ENCODE results near the gene BEAN1. TPM values are rescaled to one million over a fixed set of nuclear protein-coding genes. Genes with fewer than 3 reads are reported as not detected.

The BEAN1 gene
- total RNA-seq, 1 donor = under 0.01 TPM

DNA sequence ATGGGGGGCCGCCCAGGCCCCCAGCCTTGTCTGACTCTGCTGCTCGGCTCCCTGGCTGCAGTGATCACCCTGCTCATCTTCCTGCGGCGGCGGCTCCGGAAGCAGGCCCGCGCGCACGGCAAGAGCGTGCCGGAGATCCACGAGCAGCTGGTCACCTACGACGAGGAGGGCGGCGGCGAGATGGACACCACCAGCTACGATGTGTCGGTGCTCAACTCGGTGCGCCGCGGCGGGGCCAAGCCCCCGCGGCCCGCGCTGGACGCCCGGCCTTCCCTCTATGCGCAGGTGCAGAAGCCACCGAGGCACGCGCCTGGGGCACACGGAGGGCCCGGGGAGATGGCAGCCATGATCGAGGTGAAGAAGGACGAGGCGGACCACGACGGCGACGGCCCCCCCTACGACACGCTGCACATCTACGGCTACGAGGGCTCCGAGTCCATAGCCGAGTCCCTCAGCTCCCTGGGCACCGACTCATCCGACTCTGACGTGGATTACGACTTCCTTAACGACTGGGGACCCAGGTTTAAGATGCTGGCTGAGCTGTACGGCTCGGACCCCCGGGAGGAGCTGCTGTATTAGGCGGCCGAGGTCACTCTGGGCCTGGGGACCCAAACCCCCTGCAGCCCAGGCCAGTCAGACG, 24.4 kb upstream of the BEAN1 start:
- no peak overlapping the region for H3K4me3 ChIP-seq (ENCODE audit: low read depth, low read length)
- DNase-seq (ENCODE audit: low read depth) = no peak
- TF ChIP-seq, protein P1, sequence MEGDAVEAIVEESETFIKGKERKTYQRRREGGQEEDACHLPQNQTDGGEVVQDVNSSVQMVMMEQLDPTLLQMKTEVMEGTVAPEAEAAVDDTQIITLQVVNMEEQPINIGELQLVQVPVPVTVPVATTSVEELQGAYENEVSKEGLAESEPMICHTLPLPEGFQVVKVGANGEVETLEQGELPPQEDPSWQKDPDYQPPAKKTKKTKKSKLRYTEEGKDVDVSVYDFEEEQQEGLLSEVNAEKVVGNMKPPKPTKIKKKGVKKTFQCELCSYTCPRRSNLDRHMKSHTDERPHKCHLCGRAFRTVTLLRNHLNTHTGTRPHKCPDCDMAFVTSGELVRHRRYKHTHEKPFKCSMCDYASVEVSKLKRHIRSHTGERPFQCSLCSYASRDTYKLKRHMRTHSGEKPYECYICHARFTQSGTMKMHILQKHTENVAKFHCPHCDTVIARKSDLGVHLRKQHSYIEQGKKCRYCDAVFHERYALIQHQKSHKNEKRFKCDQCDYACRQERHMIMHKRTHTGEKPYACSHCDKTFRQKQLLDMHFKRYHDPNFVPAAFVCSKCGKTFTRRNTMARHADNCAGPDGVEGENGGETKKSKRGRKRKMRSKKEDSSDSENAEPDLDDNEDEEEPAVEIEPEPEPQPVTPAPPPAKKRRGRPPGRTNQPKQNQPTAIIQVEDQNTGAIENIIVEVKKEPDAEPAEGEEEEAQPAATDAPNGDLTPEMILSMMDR (IDR thresholded peaks at IDR 0.05; ENCODE audit: insufficient read depth, low read depth, low read length) = no peak

DNA sequence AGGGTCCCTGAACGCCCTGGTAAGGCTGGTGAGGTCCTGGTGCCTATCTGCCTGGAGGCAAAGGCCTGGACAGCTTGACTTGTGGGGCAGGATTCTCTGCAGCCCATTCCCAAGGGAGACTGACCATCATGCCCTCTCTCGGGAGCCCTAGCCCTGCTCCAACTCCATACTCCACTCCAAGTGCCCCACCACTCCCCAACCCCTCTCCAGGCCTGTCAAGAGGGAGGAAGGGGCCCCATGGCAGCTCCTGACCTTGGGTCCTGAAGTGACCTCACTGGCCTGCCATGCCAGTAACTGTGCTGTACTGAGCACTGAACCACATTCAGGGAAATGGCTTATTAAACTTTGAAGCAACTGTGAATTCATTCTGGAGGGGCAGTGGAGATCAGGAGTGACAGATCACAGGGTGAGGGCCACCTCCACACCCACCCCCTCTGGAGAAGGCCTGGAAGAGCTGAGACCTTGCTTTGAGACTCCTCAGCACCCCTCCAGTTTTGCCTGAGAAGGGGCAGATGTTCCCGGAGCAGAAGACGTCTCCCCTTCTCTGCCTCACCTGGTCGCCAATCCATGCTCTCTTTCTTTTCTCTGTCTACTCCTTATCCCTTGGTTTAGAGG, 23.5 kb upstream of the BEAN1 start:
- TF ChIP-seq, protein P1 (IDR thresholded peaks at IDR 0.05; ENCODE audit: insufficient read depth, low read depth, low read length) = no peak
- no peak overlapping the region for H3K4me3 ChIP-seq (ENCODE audit: low read depth, low read length)
- no peak for DNase-seq (ENCODE audit: low read depth)

DNA sequence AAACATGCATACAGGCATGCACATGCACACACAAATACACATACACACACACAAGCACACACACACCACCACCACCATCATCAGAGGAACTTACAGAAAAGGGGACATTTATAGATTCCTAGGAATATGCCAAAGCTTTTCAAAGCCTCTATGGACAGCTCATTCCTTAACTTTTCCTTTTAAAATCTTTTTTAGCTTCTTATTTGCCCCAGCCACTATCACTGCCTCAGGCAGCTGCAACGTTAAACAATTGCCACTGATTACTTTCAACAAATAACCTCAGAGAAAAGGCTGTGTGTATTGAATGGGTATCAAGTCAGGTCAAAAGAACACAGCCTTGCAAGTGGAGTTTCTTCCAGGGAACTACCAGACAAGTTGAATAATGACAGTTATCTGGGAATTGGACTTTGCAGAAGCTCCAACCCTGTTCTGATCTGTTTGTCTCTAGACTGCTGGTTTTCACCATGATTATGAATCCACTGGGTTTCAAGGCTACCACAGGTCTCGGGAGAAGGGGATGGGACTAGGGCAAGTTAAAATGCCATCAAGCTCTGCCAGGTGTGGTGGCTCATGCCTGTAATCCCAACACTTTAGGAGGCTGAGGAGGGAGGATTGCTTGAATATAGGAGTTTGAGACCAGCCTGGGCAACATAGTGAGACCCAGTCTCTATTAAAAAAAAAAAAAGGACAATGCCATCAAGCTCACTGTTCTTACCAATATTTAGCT, 21.9 kb upstream of the BEAN1 start:
- TF ChIP-seq, protein P1 (IDR thresholded peaks at IDR 0.05; ENCODE audit: insufficient read depth, low read depth, low read length) = no peak
- no peak for DNase-seq (ENCODE audit: low read depth)
- no peak overlapping the region for H3K4me3 ChIP-seq (ENCODE audit: low read depth, low read length)

DNA sequence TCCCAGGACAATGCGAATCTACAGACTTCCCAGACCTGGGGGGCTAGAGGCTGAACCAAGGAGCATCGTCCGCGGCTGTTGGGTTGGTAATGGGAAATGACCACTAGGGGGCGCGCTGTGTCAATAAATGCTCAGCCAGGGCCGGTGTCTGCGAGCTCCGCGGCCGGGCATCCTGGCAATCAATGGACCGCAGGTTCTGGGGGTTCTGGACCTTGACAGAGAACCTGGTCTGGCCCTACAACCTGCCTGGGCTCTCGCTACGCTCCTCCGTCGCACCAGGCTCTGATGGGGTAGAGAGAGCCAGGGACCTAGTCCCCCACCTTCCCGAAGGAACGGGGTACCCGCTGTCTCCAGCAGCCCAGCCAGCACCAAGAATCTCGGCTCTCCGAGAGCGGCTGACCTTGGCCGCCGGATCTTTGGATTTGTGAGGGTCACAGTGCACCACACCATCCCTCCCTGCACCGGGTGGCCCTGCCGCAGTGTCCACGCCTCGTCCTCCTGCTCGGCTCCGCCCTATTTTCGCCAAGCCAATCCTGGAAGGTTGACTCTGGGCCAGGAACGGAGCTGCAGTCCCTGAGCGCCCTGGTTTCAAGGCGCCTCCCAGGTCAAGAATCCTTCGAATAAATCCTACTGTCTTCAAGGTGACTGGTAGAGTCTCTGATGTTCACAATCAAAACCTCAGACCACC, 20.4 kb upstream of the BEAN1 start:
- DNase-seq (ENCODE audit: low read depth) = peak; percentile 66
- peak overlapping the region; percentile 74 for H3K4me3 ChIP-seq (ENCODE audit: low read depth, low read length)
- TF ChIP-seq, protein P1 (IDR thresholded peaks at IDR 0.05; ENCODE audit: insufficient read depth, low read depth, low read length) = peak; percentile 78

DNA sequence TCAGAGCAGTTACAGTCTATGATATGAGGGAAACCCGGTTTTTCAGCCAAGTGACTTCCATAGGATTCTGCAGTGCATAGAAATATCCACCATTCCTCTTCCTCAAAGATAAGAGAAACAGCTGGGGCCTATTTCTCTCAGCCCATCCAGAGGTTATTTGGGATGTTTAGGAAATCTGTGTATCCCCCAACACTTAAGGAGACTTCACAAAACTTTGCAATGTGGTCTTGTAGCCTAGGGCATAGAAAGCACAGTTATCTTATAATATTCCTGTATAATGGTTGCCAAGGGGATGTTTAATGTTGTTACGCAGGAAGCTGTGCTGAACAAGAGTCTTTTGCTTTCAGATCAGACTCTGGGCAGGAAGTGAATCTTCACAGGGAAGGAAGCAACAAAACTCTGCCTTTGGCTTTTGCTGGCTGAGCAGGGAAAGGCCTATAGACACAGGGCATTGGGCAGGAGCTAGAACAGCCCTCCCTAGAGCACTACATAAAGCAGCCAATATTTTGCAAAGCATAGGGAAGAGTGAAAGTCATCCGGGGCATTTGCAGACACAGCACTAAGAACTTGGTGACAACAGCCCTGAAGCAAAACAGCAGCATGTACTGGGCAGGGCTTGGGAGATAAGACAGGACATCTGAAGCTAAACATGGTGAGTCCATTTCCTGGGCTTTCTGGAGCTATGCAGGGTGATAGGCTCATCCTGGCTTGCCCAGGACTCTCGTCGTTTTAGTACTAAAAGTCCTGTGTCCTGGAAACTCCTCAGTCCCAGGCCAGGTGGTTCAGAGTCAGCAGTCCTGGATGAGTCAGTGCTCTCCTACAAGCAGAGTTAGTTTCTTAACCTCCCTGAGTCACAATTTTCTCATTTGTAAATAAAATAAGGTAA, 18.7 kb upstream of the BEAN1 start:
- TF ChIP-seq, protein P1 (IDR thresholded peaks at IDR 0.05; ENCODE audit: insufficient read depth, low read depth, low read length) = no peak
- H3K4me3 ChIP-seq (ENCODE audit: low read depth, low read length) = peak overlapping the region; percentile 29
- peak; percentile 89 for DNase-seq (ENCODE audit: low read depth)

DNA sequence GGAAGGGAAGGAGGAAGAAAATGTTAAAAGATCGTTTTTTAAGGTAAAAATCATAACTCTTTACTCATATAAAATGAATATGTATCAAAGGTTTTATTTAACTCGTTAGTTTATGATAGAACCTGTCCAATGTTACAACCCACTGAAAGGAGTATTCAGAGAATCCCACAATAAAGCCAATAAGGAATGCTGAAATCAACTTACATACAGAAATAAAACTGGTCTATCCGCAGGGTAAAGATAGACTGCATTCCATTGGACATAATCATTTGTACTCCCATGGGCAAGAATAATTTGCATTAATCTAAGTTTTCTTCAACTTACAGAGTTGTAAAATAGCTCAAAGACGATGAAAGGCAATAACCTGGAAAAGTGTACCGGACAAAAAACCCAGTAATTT, 17.9 kb upstream of the BEAN1 start:
- peak; percentile 60 for DNase-seq (ENCODE audit: low read depth)
- TF ChIP-seq, protein P1 (IDR thresholded peaks at IDR 0.05; ENCODE audit: insufficient read depth, low read depth, low read length) = no peak
- no peak overlapping the region for H3K4me3 ChIP-seq (ENCODE audit: low read depth, low read length)

All from fibroblast of villous mesenchyme (primary cell).